ENCODE data around the gene UBL3.

UBL3 gene

GRCh38 chr13:29850213-29850898, at the start of gene UBL3:
UBL3 (minus strand) TSS chr13:29850617; CDS start chr13:29849538, 1,079 bp downstream.
- no peak for TF ChIP-seq CTCF (IDR thresholded peaks at IDR 0.05; ENCODE audit: extremely low read depth, missing control alignments)
- DNase-seq (ENCODE audit: low spot score): peak; percentile 97

DNA sequence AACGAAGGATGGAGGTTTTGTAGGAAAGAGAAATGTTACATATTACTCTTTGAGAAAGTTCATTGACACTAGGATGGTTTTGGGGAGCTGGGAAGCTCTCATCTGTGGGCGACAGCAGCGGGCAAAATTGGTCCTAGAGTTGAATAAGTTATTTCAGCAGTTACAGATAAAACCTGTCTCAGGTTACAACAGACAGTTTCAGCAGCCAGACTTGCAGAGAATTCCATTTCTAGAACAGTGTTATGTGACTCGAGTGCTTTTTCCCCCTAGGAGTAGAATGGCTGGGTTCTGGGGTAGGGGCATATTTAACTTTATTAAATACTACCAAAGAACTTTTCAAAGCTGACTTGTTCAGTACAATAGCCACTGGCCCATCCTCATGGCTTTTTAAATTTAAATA, 46.7 kb upstream of the UBL3 start:
- TF ChIP-seq CTCF (IDR thresholded peaks at IDR 0.05; ENCODE audit: extremely low read depth, missing control alignments): no peak
- no peak for DNase-seq (ENCODE audit: low spot score)

GRCh38 chr13:29893438-29893837, 43.0 kb upstream of the UBL3 start:
- no peak for DNase-seq (ENCODE audit: low spot score)
- no peak for TF ChIP-seq CTCF (IDR thresholded peaks at IDR 0.05; ENCODE audit: extremely low read depth, missing control alignments)

DNA sequence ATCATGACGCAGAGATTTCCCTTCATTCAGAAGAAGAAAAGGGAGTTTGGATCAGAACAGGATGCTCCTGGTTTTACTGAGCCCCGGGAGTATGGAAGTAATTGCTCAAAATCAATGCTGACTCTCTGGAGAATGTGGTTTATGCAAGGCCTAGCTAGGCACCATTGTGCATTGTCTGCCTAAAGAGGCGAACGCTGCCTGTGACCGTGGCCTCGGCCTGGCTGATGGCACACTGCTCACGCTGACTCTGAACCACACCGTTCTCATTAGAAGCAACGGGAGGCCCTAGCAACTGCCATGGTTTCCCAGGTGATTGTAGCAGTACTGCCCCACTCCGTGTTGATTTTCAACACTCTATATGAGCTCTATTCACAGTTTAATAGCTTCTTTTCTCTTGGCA, 41.7 kb upstream of the UBL3 start:
- TF ChIP-seq CTCF (IDR thresholded peaks at IDR 0.05; ENCODE audit: extremely low read depth, missing control alignments): no peak
- no peak for DNase-seq (ENCODE audit: low spot score)

- DNase-seq (ENCODE audit: low spot score): no peak
- TF ChIP-seq CTCF (IDR thresholded peaks at IDR 0.05; ENCODE audit: extremely low read depth, missing control alignments): no peak
Measured at GRCh38 chr13:29889111-29889510, 38.7 kb upstream of the UBL3 start.

DNA sequence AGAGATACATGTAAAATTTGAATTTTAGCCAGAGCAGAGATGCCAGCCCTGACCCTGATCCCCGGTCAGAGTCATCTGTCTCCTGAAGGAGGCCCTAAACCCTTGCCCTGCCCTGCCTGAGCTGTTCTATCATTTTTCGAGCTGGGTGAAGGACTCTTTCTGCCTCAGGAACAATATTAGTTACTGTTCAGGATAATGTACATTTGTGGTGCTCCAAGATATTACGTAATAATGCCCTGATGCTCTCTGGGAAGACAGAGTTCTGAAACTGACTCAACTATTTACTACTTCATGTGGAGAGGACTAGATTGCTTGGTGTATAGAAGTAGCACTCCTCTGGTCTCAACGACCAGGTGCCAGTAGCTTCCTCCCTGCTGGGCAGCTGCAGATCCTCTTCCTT, 37.9 kb upstream of the UBL3 start:
- no peak for DNase-seq (ENCODE audit: low spot score)
- TF ChIP-seq CTCF (IDR thresholded peaks at IDR 0.05; ENCODE audit: extremely low read depth, missing control alignments): no peak

DNA sequence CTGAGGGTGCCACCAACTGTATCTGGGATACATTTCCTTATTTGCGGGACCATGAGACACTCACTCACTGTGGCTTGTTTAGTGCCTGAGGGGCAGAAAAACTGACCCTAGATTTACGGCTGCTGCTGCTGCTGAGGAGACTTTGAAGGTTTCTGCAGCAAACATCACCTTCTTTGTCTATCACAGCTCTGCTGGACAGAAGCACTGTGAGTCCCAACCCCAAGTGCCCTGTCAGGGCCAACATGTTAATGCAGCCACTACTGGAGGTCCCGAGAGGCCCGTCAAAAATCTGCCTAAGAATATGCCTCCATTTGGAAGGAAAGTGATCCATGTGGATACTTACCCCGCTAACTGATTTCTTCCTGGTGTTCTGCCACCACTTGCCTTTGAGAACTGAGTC, 37.3 kb upstream of the UBL3 start:
- TF ChIP-seq CTCF (IDR thresholded peaks at IDR 0.05; ENCODE audit: extremely low read depth, missing control alignments): no peak
- no peak for DNase-seq (ENCODE audit: low spot score)

All from GM20000 (cell line).